ENCODE measurements around the gene ZNF407.

ZNF407 gene

GRCh38 chr18:74587441-74587840 is 10.2 kb upstream of the ZNF407 start:
- 78 to 85% methylated on average over 7 to 8 of the region's 8 CpGs for WGBS, 2 experiments (ENCODE audit: insufficient coverage in 2 of 2)
- Histone ChIP-seq H3K4me3 (ENCODE audit: extremely low read depth, insufficient read depth, low read length, poor library complexity, severe bottlenecking) (no peak overlapping the region), H3K9me3 (ENCODE audit: control insufficient read depth, low read length) (no peaks in the 10 kb centered on the region), H3K4me1 (ENCODE audit: control insufficient read depth, insufficient read depth, low read length, poor library complexity, severe bottlenecking) (no peaks in the 10 kb centered on the region), H3K36me3 (ENCODE audit: control insufficient read depth, insufficient read depth, low read length) (no peaks in the 10 kb centered on the region), H3K27ac (ENCODE audit: low read depth, low read length, severe bottlenecking) (no peak overlapping the region)

- no peak overlapping the region for H3K4me3 ChIP-seq (ENCODE audit: extremely low read depth, insufficient read depth, low read length, poor library complexity, severe bottlenecking)
- peaks cover 9% of the 10 kb centered on the region for H3K36me3 ChIP-seq (ENCODE audit: control insufficient read depth, insufficient read depth, low read length)
- no peak overlapping the region for H3K27ac ChIP-seq (ENCODE audit: low read depth, low read length, severe bottlenecking)
- H3K9me3 ChIP-seq (ENCODE audit: control insufficient read depth, low read length) = no peaks in the 10 kb centered on the region
- 67 to 78% methylated on average over 3 to 5 of the region's 6 CpGs for WGBS, 2 experiments (ENCODE audit: insufficient coverage in 2 of 2)
- no peaks in the 10 kb centered on the region for H3K4me1 ChIP-seq (ENCODE audit: control insufficient read depth, insufficient read depth, low read length, poor library complexity, severe bottlenecking)
These were observed 8.6 kb upstream of the ZNF407 start for GRCh38 chr18:74589021-74589420.

GRCh38 chr18:74589811-74590210 is 7.9 kb upstream of the ZNF407 start:
- no peaks in the 10 kb centered on the region for H3K4me1 ChIP-seq (ENCODE audit: control insufficient read depth, insufficient read depth, low read length, poor library complexity, severe bottlenecking)
- 80 to 88% methylated on average over 2 to 3 of the region's 3 CpGs for WGBS, 2 experiments (ENCODE audit: insufficient coverage in 2 of 2)
- no peak overlapping the region for H3K4me3 ChIP-seq (ENCODE audit: extremely low read depth, insufficient read depth, low read length, poor library complexity, severe bottlenecking)
- H3K9me3 ChIP-seq (ENCODE audit: control insufficient read depth, low read length) = no peaks in the 10 kb centered on the region
- H3K27ac ChIP-seq (ENCODE audit: low read depth, low read length, severe bottlenecking) = no peak overlapping the region
- H3K36me3 ChIP-seq (ENCODE audit: control insufficient read depth, insufficient read depth, low read length) = peaks cover 10% of the 10 kb centered on the region

- H3K4me3 ChIP-seq (ENCODE audit: extremely low read depth, insufficient read depth, low read length, poor library complexity, severe bottlenecking) = no peak overlapping the region
- H3K27ac ChIP-seq (ENCODE audit: low read depth, low read length, severe bottlenecking) = no peak overlapping the region
- H3K36me3 ChIP-seq (ENCODE audit: control insufficient read depth, insufficient read depth, low read length) = peaks cover 10% of the 10 kb centered on the region
- H3K4me1 ChIP-seq (ENCODE audit: control insufficient read depth, insufficient read depth, low read length, poor library complexity, severe bottlenecking) = peaks cover 1% of the 10 kb centered on the region
- no peaks in the 10 kb centered on the region for H3K9me3 ChIP-seq (ENCODE audit: control insufficient read depth, low read length)
- WGBS, 2 experiments (ENCODE audit: insufficient coverage in 2 of 2) = no CpG with 5 or more reads among the region's 1 CpG
These were observed 7.0 kb upstream of the ZNF407 start for GRCh38 chr18:74590671-74591070.

GRCh38 chr18:74595431-74595830 is 2.2 kb upstream of the ZNF407 start:
- no peak overlapping the region for H3K4me3 ChIP-seq (ENCODE audit: extremely low read depth, insufficient read depth, low read length, poor library complexity, severe bottlenecking)
- peaks cover 10% of the 10 kb centered on the region for H3K36me3 ChIP-seq (ENCODE audit: control insufficient read depth, insufficient read depth, low read length)
- no peak overlapping the region for H3K27ac ChIP-seq (ENCODE audit: low read depth, low read length, severe bottlenecking)

GRCh38 chr18:74597034-74597661 is 522 bp upstream of the ZNF407 start:
- Histone ChIP-seq H3K27ac (ENCODE audit: low read depth, low read length, severe bottlenecking) (peak overlapping the region; percentile 94), H3K9me3 (ENCODE audit: control insufficient read depth, low read length) (no peaks in the 10 kb centered on the region), H3K36me3 (ENCODE audit: control insufficient read depth, insufficient read depth, low read length) (peaks cover 10% of the 10 kb centered on the region), H3K4me3 (ENCODE audit: extremely low read depth, insufficient read depth, low read length, poor library complexity, severe bottlenecking) (peak overlapping the region; percentile 86), H3K4me1 (ENCODE audit: control insufficient read depth, insufficient read depth, low read length, poor library complexity, severe bottlenecking) (peaks cover 6% of the 10 kb centered on the region)
- 1 to 2% methylated on average over 33 to 37 of the region's 41 CpGs for WGBS, 2 experiments (ENCODE audit: insufficient coverage in 2 of 2)

More at GRCh38 chr18:74595431-74595830, 2.2 kb upstream of the ZNF407 start:
- peaks cover 6% of the 10 kb centered on the region for H3K4me1 ChIP-seq (ENCODE audit: control insufficient read depth, insufficient read depth, low read length, poor library complexity, severe bottlenecking)
- no peaks in the 10 kb centered on the region for H3K9me3 ChIP-seq (ENCODE audit: control insufficient read depth, low read length)

- peak overlapping the region; percentile 94 for H3K27ac ChIP-seq (ENCODE audit: low read depth, low read length, severe bottlenecking)
- no peaks in the 10 kb centered on the region for H3K9me3 ChIP-seq (ENCODE audit: control insufficient read depth, low read length)
- H3K4me1 ChIP-seq (ENCODE audit: control insufficient read depth, insufficient read depth, low read length, poor library complexity, severe bottlenecking) = peaks cover 6% of the 10 kb centered on the region
- peak overlapping the region; percentile 86 for H3K4me3 ChIP-seq (ENCODE audit: extremely low read depth, insufficient read depth, low read length, poor library complexity, severe bottlenecking)
- WGBS, 2 experiments (ENCODE audit: insufficient coverage in 2 of 2) = 0 to 1% methylated on average over 30 to 37 of the region's 44 CpGs
- peaks cover 6% of the 10 kb centered on the region for H3K36me3 ChIP-seq (ENCODE audit: control insufficient read depth, insufficient read depth, low read length)
These were observed 806 bp downstream of the ZNF407 start for GRCh38 chr18:74598350-74599001.

GRCh38 chr18:74604361-74604760 is 6.7 kb downstream of the ZNF407 start:
- no peak overlapping the region for H3K4me3 ChIP-seq (ENCODE audit: extremely low read depth, insufficient read depth, low read length, poor library complexity, severe bottlenecking)
- no peaks in the 10 kb centered on the region for H3K36me3 ChIP-seq (ENCODE audit: control insufficient read depth, insufficient read depth, low read length)
- no peak overlapping the region for H3K27ac ChIP-seq (ENCODE audit: low read depth, low read length, severe bottlenecking)
- H3K9me3 ChIP-seq (ENCODE audit: control insufficient read depth, low read length) = no peaks in the 10 kb centered on the region
- peaks cover 4% of the 10 kb centered on the region for H3K4me1 ChIP-seq (ENCODE audit: control insufficient read depth, insufficient read depth, low read length, poor library complexity, severe bottlenecking)

- no peaks in the 10 kb centered on the region for H3K36me3 ChIP-seq (ENCODE audit: control insufficient read depth, insufficient read depth, low read length)
- no peaks in the 10 kb centered on the region for H3K9me3 ChIP-seq (ENCODE audit: control insufficient read depth, low read length)
- no peak overlapping the region for H3K27ac ChIP-seq (ENCODE audit: low read depth, low read length, severe bottlenecking)
- H3K4me1 ChIP-seq (ENCODE audit: control insufficient read depth, insufficient read depth, low read length, poor library complexity, severe bottlenecking) = peaks cover 4% of the 10 kb centered on the region
- 84 to 93% methylated on average over 3 of the region's 4 CpGs for WGBS, 2 experiments (ENCODE audit: insufficient coverage in 2 of 2)
- H3K4me3 ChIP-seq (ENCODE audit: extremely low read depth, insufficient read depth, low read length, poor library complexity, severe bottlenecking) = no peak overlapping the region
These were observed 7.1 kb downstream of the ZNF407 start for GRCh38 chr18:74604774-74605173.

GRCh38 chr18:74608681-74609080 is 11.0 kb downstream of the ZNF407 start:
- Histone ChIP-seq H3K4me1 (ENCODE audit: control insufficient read depth, insufficient read depth, low read length, poor library complexity, severe bottlenecking) (peaks cover 4% of the 10 kb centered on the region), H3K36me3 (ENCODE audit: control insufficient read depth, insufficient read depth, low read length) (no peaks in the 10 kb centered on the region), H3K4me3 (ENCODE audit: extremely low read depth, insufficient read depth, low read length, poor library complexity, severe bottlenecking) (no peak overlapping the region), H3K9me3 (ENCODE audit: control insufficient read depth, low read length) (no peaks in the 10 kb centered on the region), H3K27ac (ENCODE audit: low read depth, low read length, severe bottlenecking) (no peak overlapping the region)
- WGBS, 2 experiments (ENCODE audit: insufficient coverage in 2 of 2) = 100% methylated on average over 1 to 2 of the region's 2 CpGs

GRCh38 chr18:74609535-74609934 is 11.9 kb downstream of the ZNF407 start:
- Histone ChIP-seq H3K9me3 (ENCODE audit: control insufficient read depth, low read length) (no peaks in the 10 kb centered on the region), H3K36me3 (ENCODE audit: control insufficient read depth, insufficient read depth, low read length) (no peaks in the 10 kb centered on the region), H3K27ac (ENCODE audit: low read depth, low read length, severe bottlenecking) (no peak overlapping the region), H3K4me3 (ENCODE audit: extremely low read depth, insufficient read depth, low read length, poor library complexity, severe bottlenecking) (no peak overlapping the region), H3K4me1 (ENCODE audit: control insufficient read depth, insufficient read depth, low read length, poor library complexity, severe bottlenecking) (peaks cover 4% of the 10 kb centered on the region)
- WGBS, 2 experiments (ENCODE audit: insufficient coverage in 2 of 2) = 76 to 93% methylated on average over 2 to 3 of the region's 3 CpGs

All from mesodermal cell (in vitro differentiated cells).